A673 (cell line): ENCODE data around the gene MYBPC3. TPM values are rescaled to one million over a fixed set of nuclear protein-coding genes. Genes with fewer than 3 reads are reported as not detected.

Experiments used
- BruUV-seq: library from RNA; stranded (reverse); fragments of 400-500 nt; replicated peaks from 2 replicates; lab custom pipeline; 2021; lab: Mats Ljungman, UMichigan
- CTCF ChIA-PET: fragments of 300-600 bp; sonication (Branson Sonifier 250); formaldehyde crosslinking; loops from one replicate; lab custom pipeline; 2022; ENCODE audit warnings: antibody characterized with exemption; lab: Charles Lee
- POLR2A ChIA-PET: fragments of 300-600 bp; sonication (Branson Sonifier 250); formaldehyde crosslinking; loops from one replicate; lab custom pipeline; 2022; ENCODE audit warnings: antibody characterized with exemption; ENCODE audit not compliant: low non-redundant PET; lab: Charles Lee
- DNase-seq: peaks from one replicate; pipeline ENCODE4 v3.0.0-alpha.2; 2015; ENCODE audit warnings: low spot score
- H3K27ac ChIP-seq: fragments of 200-600 bp; sonication (generic); 2 replicates; pipeline ENCODE4 v1.5.1; 2016; ENCODE audit warnings: mixed run types, low read depth, mild to moderate bottlenecking, mixed read lengths, antibody characterized with exemption, low read length; ENCODE audit not compliant: poor library complexity, severe bottlenecking
- H3K27me3 ChIP-seq: fragments of 200-600 bp; sonication (generic); replicated peaks from 2 replicates; pipeline ENCODE4 v1.6.1; 2017; ENCODE audit warnings: mixed run types, low read depth, mild to moderate bottlenecking, mixed read lengths, antibody characterized with exemption, low read length; ENCODE audit not compliant: insufficient read depth, poor library complexity
- H3K36me3 ChIP-seq: fragments of 200-600 bp; sonication (generic); 2 replicates; pipeline ENCODE4 v1.6.1; 2016; ENCODE audit warnings: mixed run types, mild to moderate bottlenecking, mixed read lengths, antibody characterized with exemption, low read length; ENCODE audit not compliant: insufficient read depth, poor library complexity, severe bottlenecking
- H3K4me1 ChIP-seq: fragments of 200-600 bp; sonication (generic); 2 replicates; pipeline ENCODE4 v1.6.1; 2017; ENCODE audit warnings: mixed run types, mild to moderate bottlenecking, mixed read lengths, antibody characterized with exemption, low read length; ENCODE audit not compliant: insufficient read depth, poor library complexity, severe bottlenecking
- H3K4me3 ChIP-seq: fragments of 200-600 bp; sonication (generic); 2 replicates; pipeline ENCODE4 v1.5.1; 2016; ENCODE audit warnings: low read depth, mixed run types, mild to moderate bottlenecking, mixed read lengths, low read length; ENCODE audit not compliant: poor library complexity, severe bottlenecking
- H3K9me3 ChIP-seq: fragments of 200-600 bp; sonication (generic); 2 replicates; pipeline ENCODE4 v1.6.1; 2016; ENCODE audit warnings: mixed run types, low read depth, mild to moderate bottlenecking, mixed read lengths, antibody characterized with exemption, low read length; ENCODE audit not compliant: poor library complexity, severe bottlenecking
- CTCF ChIP-seq: fragments of 300-800, 200-600 bp; sonication (generic); conservative IDR thresholded peaks from 2 replicates; pipeline ENCODE4 v1.5.1; 2017; ENCODE audit warnings: low read depth, mild to moderate bottlenecking, antibody characterized with exemption, low read length, moderate library complexity, mixed read lengths
- EZH2 ChIP-seq: fragments of 200-600 bp; sonication (generic); IDR thresholded peaks from 2 replicates; pipeline ENCODE4 v1.6.1; 2017; ENCODE audit warnings: borderline replicate concordance, low read depth, mild to moderate bottlenecking, mixed read lengths, antibody characterized with exemption, low read length; ENCODE audit not compliant: poor library complexity, severe bottlenecking
- intact Hi-C: fragments of 100-400 bp; cut with micrococcal nuclease; formaldehyde crosslinking; loops from one replicate; pipeline ENCODE4 v1.10.0; 2022; ENCODE audit not compliant: unreplicated experiment
- total RNA-seq: library from RNA; stranded (reverse); gene quantifications from 2 replicates; pipeline ENCODE4 v1.2.3, GENCODE V29; 2021

MYBPC3 gene
- total RNA-seq, 1 experiment from 2014 or later, result not detected

- Histone ChIP-seq H3K27ac (no peak overlapping the region), H3K4me1 (peaks cover 5% of the 10 kb centered on the region), H3K9me3 (no peaks in the 10 kb centered on the region), H3K36me3 (no peaks in the 10 kb centered on the region), H3K4me3 (no peak overlapping the region), H3K27me3 (no peaks in the 10 kb centered on the region)
- intact Hi-C loops, result loop anchor here (10.0 kb wide), 1 partner anchor 972 kb away; the partner anchor contains the start of gene MDK
- ChIA-PET POLR2A (interaction anchor here (0.5 kb wide), 1 partner anchor 405 kb away, joined by 5 read pairs; no protein-coding TSS in a partner anchor), CTCF (no interaction called here)
- no TSS peak for BruUV-seq
- no peak for DNase-seq
- no peak for TF ChIP-seq CTCF
- no peak for TF ChIP-seq EZH2
Observed at GRCh38 chr11:47356998-47357329, 4.5 kb upstream of the MYBPC3 start.

- H3K4me3 ChIP-seq, result peak overlapping the region; percentile 50
- H3K36me3 ChIP-seq, result no peaks in the 10 kb centered on the region
- H3K9me3 ChIP-seq, result no peaks in the 10 kb centered on the region
- H3K27ac ChIP-seq, result no peak overlapping the region
- BruUV-seq, result no TSS peak
- intact Hi-C loops, result loop anchor here (10.0 kb wide), 1 partner anchor 972 kb away; the partner anchor contains the start of gene MDK
- DNase-seq, result no peak
- no peaks in the 10 kb centered on the region for H3K27me3 ChIP-seq
- POLR2A ChIA-PET, result interaction anchor here (0.5 kb wide), 1 partner anchor 406 kb away, joined by 5 read pairs; no protein-coding TSS in a partner anchor
- TF ChIP-seq CTCF (no peak), EZH2 (no peak)
- peaks cover 5% of the 10 kb centered on the region for H3K4me1 ChIP-seq
- CTCF ChIA-PET, result interaction anchor here (1.5 kb wide), 1 partner anchor 122 kb away, joined by 7 read pairs; no protein-coding TSS in a partner anchor
Observed at GRCh38 chr11:47356129-47356997, 3.9 kb upstream of the MYBPC3 start.

GRCh38 chr11:47355283-47356128, 3.0 kb upstream of the MYBPC3 start:
- H3K4me3 ChIP-seq, result peak overlapping the region; percentile 50
- TF ChIP-seq EZH2 (no peak), CTCF (peak; percentile 100)
- peak overlapping the region; percentile 18 for H3K27ac ChIP-seq
- no peaks in the 10 kb centered on the region for H3K27me3 ChIP-seq
- intact Hi-C loops, result loop anchor here (1.0 to 10.0 kb wide), 5 partner anchors 97 to 971 kb away; partner anchors contain the start of gene MDK
- peak; percentile 99 for DNase-seq
- H3K4me1 ChIP-seq, result peaks cover 5% of the 10 kb centered on the region
- BruUV-seq, result no TSS peak
- ChIA-PET POLR2A (interaction anchor here (0.6 to 0.7 kb wide), 2 partner anchors 48 to 192 kb away, joined by 3 read pairs; no protein-coding TSS in a partner anchor), CTCF (interaction anchor here (0.5 to 1.5 kb wide), 26 partner anchors 9 to 810 kb away, joined by 3 to 9 read pairs (median 4); partner anchors contain the start of genes ACP2 and NR1H3)
- no peaks in the 10 kb centered on the region for H3K9me3 ChIP-seq
- no peaks in the 10 kb centered on the region for H3K36me3 ChIP-seq
